ENCODE measurements around the gene ZSCAN22. TPM values are rescaled to one million over a fixed set of nuclear protein-coding genes. Genes with fewer than 3 reads are reported as not detected.
A peak's percentile ranks its signal among the peaks of the same experiment; 100 is the strongest.

The ZSCAN22 gene
- total and polyA plus RNA-seq, 2 of the 4 experiments (the other 2 are of a cell fraction) = 2.2 to 2.5 TPM

DNA sequence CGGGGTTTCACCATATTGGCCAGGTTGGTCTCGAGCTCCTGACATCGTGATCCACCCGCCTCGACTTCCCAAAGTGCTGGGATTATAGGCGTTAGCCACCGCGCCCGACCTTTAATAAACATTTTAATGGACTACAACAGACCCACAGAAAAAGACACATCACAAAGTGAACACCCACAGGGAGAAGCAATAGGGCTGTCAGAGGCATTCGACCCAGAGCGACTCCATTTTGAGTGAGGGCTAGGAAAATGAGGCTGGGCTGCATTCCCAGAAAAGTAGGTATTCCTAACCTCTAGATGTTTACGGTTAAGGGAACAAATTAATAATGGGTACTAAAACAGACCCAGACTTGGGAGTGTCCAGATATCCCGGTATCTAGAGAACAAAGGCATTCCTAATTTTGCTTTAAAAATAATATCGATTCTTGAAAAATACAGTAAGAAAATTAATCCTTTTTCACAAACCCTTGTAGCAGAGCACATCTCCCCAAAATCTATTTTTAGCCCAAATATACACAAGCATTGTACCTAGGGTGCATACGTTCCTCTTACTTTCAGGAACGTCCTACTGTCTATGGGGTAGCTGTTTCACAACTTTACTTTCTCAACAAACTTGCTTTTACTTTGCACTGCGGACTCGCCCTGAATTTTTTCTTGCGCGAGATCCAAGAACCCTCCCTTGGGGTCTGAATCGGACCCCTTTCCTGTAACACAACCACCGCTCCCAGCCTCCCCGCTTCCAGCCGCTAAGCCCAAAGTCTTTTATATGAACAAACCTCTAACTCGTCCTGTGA is 48.9 kb upstream of the ZSCAN22 start:
- ChIA-PET CTCF (no interaction called here), POLR2A (ENCODE audit: unreplicated experiment) (no interaction called here)
- Histone ChIP-seq H4K8ac (ENCODE audit: low read depth in 2 of 2, low read length in 2 of 2) (peak overlapping the region; percentile 85 to 93), H3K4me3 (ENCODE audit: insufficient read depth, low read depth, low read length) (peak overlapping the region; percentile 65), H3K4ac (ENCODE audit: low read depth, low read length) (peak overlapping the region; percentile 81), H3K4me2 (ENCODE audit: low read depth, low read length) (peak overlapping the region; percentile 25), H3K36me3 (ENCODE audit: control insufficient read depth, insufficient read depth, low read length) (peaks cover 29% of the 10 kb centered on the region), H2AK9ac (replicated peaks; ENCODE audit: low read depth, low read length, poor library complexity) (peak overlapping the region; percentile 89), H3K9ac (ENCODE audit: low read depth, low read length) (peak overlapping the region; percentile 84), H4K20me1 (ENCODE audit: insufficient read depth, low read length) (peaks cover 10% of the 10 kb centered on the region), H3K56ac (ENCODE audit: extremely low read depth, insufficient read depth, low read length) (peak overlapping the region; percentile 94), H3K18ac (ENCODE audit: low read depth, low read length) (peak overlapping the region; percentile 7; the same call in 1 of the 2 replicates), H2BK5ac (ENCODE audit: low read depth, low read length, poor library complexity, severe bottlenecking) (peak overlapping the region; percentile 66), H2BK120ac (ENCODE audit: low read depth, low read length) (peak overlapping the region; percentile 62), H2BK20ac (ENCODE audit: low read depth, low read length) (no peak overlapping the region), H2AK5ac (ENCODE audit: low read depth, low read length) (no peak overlapping the region), H2AFZ (replicated peaks; ENCODE audit: low read length, poor library complexity) (peak overlapping the region; percentile 98), H3K4me1 (ENCODE audit: control insufficient read depth, insufficient read depth, low read length) (0 out of 2 replicates have a peak, but pooled peaks cover 2% of the 10 kb centered on the region), H3K79me1 (ENCODE audit: low read depth in 1 of 2, low read length in 2 of 2) (peaks cover 35 to 58% of the 10 kb centered on the region in 2 experiments), H3K14ac (replicated peaks; ENCODE audit: low read depth, low read length) (peak overlapping the region; percentile 94), H4K91ac (ENCODE audit: insufficient read depth, low read depth, low read length) (peak overlapping the region; percentile 82), H4K5ac (ENCODE audit: low read depth, low read length) (peak overlapping the region; percentile 54), H3K27ac (ENCODE audit: insufficient read depth, low read length) (peak overlapping the region; percentile 79), H3K23ac (ENCODE audit: low read depth, low read length) (peak overlapping the region; percentile 92), H3K27me3 (ENCODE audit: control insufficient read depth, insufficient read depth, low read length) (no peaks in the 10 kb centered on the region), H3K9me3 (ENCODE audit: control insufficient read depth, insufficient read depth, low read length) (peaks cover 32% of the 10 kb centered on the region), H2BK15ac (ENCODE audit: low read depth, low read length) (peak overlapping the region; percentile 55; the same call in 1 of the 3 replicates), H3K9me1 (ENCODE audit: insufficient read depth, low read length) (peaks cover 8% of the 10 kb centered on the region; the same call in 1 of the 2 replicates)
- no peak for DNase-seq
- dilution Hi-C loops (cut with HindIII; ENCODE audit: low sequenced_read_pairs, unreplicated experiment) = no loop called here
- peak; percentile 48; the same call in 1 of the 2 replicates for TF ChIP-seq CEBPB (IDR thresholded peaks at IDR 0.05; ENCODE audit: low read depth, low read length)
- TF ChIP-seq NFE2L2 (IDR thresholded peaks at IDR 0.05; ENCODE audit: low read depth, low read length) = no peak
- intact Hi-C loops (cut with micrococcal nuclease) = loop anchor here (5.0 kb wide), 1 partner anchor 96 kb away; the partner anchor contains the start of gene ZNF274
- WGBS, 2 experiments (ENCODE audit: extremely low coverage in 2 of 2, insufficient read length in 1 of 2) = 0% methylated on average over 5 of the region's 25 CpGs; no CpG with 5 or more reads in 1 of the 2 experiments
- BruUV-seq (replicated peaks) = TSS peak; percentile 30
- peak; percentile 0; the same call in 1 of the 2 replicates for ATAC-seq (ENCODE audit: low read depth)
- in situ Hi-C loops (cut with MboI; ENCODE audit: low sequenced_read_pairs) = no loop called here
